ENCODE results near the gene RDH5.

The RDH5 gene

GRCh38 chr12:55719371-55719770, 822 bp upstream of the RDH5 start:
- no peak overlapping the region for H3K27ac ChIP-seq
- no peak for TF ChIP-seq CTCF (conservative IDR thresholded peaks at IDR 0.05)

- H3K27ac ChIP-seq = 0 out of 2 replicates have a peak overlapping the region, but pooled peaks have one; percentile 8
- peak; percentile 79 for TF ChIP-seq CTCF (conservative IDR thresholded peaks at IDR 0.05)
These were observed 776 bp downstream of the RDH5 start for GRCh38 chr12:55720894-55721444.

GRCh38 chr12:55721601-55722213, 1.5 kb downstream of the RDH5 start:
- no peak for TF ChIP-seq CTCF (conservative IDR thresholded peaks at IDR 0.05)
- 0 out of 2 replicates have a peak overlapping the region, but pooled peaks have one; percentile 8 for H3K27ac ChIP-seq

GRCh38 chr12:55722948-55723347, 2.8 kb downstream of the RDH5 start:
- TF ChIP-seq CTCF (conservative IDR thresholded peaks at IDR 0.05) = no peak
- H3K27ac ChIP-seq = no peak overlapping the region

GRCh38 chr12:55723516-55724225, 3.5 kb downstream of the RDH5 start:
- TF ChIP-seq CTCF (conservative IDR thresholded peaks at IDR 0.05) = no peak
- no peak overlapping the region for H3K27ac ChIP-seq

- H3K27ac ChIP-seq = no peak overlapping the region
- peak; percentile 77 for TF ChIP-seq CTCF (conservative IDR thresholded peaks at IDR 0.05)
These were observed 4.2 kb downstream of the RDH5 start for GRCh38 chr12:55724226-55724939.

GRCh38 chr12:55724940-55725309, 4.7 kb downstream of the RDH5 start:
- TF ChIP-seq CTCF (conservative IDR thresholded peaks at IDR 0.05) = peak; percentile 35
- no peak overlapping the region for H3K27ac ChIP-seq

All from VCaP (cell line).